Right renal pelvis (tissue), 4 donors: ENCODE measurements around the gene CACNA2D4. TPM values are rescaled to one million over a fixed set of nuclear protein-coding genes. Genes with fewer than 3 reads are reported as not detected.
A peak's percentile ranks its signal among the peaks of the same experiment; 100 is the strongest.

Source experiments
- DNase-seq, 4 donors: peaks; one replicate each; pipeline ENCODE4 v3.0.0-alpha.2; 2013; ENCODE audit warnings: low read depth in 4 of 4, low spot score in 3 of 4, missing footprints in 1 of 4
- polyA plus RNA-seq, 4 donors: library from polyadenylated mRNA; unstranded; fragments of 120-200 nt; gene quantifications; one replicate each; pipeline ENCODE4 v1.2.1, GENCODE V29; 2013; ENCODE audit not compliant: insufficient read length in 4 of 4

CACNA2D4 gene
- polyA plus RNA-seq, 4 donors = 1.9 to 3.0 (median 2.3) TPM

DNA sequence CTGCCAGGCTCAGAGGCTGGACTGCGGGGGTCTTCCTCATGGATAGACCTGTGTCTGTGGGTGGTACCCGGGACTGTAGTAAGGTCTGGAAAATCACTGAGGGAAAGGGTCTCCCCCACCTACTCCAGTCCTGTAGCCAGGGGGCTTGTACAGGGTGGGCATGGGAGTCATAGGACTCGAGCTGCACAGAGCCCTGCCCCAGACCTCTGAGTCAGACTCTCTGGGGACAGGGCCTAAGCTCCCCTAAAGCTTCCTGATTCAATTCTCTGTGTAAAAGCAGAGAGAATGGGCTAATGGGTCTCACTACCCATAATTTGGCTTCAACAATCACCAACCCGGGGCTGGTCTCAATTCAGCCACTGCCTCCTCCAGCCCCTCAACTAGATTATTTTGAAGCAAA is 71.0 kb downstream of the CACNA2D4 start:
- no peak for DNase-seq

GRCh38 chr12:1846421-1847405 is 71.7 kb downstream of the CACNA2D4 start:
- no peak for DNase-seq

GRCh38 chr12:1845886-1846285 is 72.6 kb downstream of the CACNA2D4 start:
- DNase-seq = no peak

- DNase-seq = no peak
These were observed 73.0 kb downstream of the CACNA2D4 start for GRCh38 chr12:1845427-1845826.

DNA sequence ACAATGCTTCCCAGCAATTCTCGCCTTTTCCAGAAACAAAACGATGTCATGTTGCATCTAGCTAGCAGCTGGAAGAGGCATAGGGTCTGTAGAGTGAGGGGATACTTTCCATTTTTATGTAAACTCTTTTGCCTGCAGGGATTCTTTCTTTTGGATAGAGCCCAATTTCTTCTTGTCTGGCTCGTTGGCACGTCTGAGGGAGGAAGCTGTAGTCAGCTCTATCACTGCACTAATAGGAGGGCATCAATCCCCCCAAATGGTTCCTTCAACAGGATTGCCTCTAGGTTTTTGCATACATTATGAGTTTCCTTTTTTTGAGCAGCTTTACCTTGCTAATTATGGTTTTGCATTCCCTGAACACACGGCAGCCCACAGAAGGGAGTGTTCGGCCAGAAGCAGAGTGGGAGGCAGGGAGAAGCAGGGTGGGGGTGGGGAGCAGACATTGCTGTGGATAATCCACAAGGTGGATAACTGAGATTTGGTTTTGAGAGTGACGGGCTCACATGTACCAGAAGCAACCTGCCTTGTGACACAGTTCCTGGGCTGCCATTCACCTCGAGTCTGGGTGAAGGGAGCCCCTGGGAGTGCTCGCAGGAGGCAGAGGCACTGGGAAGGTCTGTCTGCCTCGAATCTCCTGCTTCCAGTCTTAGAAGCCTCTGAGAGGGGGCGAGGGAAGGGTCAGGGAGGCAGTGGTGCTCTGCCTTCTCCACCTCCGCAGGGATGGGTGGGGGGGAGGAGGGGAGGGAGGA is 73.6 kb downstream of the CACNA2D4 start:
- DNase-seq = no peak

GRCh38 chr12:1844223-1844622 is 74.2 kb downstream of the CACNA2D4 start:
- DNase-seq = no peak

GRCh38 chr12:1843641-1844005 is 74.8 kb downstream of the CACNA2D4 start:
- DNase-seq = no peak

DNA sequence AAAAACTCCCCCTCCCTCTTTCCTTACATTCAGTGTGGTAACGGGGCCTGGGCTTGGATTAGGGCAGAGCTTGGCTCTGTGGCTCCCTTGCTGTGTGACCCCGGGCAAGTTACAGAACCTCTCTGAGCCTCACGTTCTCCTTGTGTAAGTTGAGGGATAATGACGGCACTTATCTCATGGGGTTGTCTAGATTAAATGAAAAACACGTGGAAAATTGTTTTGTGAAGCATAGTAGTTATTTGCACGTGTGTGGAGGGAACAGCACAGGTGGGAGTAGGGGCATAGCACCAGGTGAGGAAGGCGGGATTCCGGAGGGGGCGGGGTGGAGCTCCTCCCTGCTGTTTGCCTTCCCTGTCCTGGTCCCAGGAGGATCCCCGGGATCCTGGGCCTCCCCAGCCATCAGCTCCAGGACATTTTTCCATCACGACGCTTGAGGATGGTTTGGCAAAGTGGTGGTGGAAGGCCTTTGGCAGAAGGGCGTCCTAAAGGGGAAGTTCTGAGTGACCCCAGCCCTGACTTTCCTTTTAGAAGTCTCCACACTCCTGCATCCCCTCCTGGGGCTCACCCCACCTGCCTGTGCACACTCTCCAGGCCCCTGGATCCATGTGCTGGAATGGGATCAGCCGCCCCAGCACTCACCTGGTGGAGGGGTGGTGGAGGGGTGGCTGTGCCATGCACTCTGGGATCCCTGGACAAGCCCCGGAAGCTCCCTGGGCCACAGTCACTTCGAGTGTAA is 75.4 kb downstream of the CACNA2D4 start:
- no peak for DNase-seq

DNA sequence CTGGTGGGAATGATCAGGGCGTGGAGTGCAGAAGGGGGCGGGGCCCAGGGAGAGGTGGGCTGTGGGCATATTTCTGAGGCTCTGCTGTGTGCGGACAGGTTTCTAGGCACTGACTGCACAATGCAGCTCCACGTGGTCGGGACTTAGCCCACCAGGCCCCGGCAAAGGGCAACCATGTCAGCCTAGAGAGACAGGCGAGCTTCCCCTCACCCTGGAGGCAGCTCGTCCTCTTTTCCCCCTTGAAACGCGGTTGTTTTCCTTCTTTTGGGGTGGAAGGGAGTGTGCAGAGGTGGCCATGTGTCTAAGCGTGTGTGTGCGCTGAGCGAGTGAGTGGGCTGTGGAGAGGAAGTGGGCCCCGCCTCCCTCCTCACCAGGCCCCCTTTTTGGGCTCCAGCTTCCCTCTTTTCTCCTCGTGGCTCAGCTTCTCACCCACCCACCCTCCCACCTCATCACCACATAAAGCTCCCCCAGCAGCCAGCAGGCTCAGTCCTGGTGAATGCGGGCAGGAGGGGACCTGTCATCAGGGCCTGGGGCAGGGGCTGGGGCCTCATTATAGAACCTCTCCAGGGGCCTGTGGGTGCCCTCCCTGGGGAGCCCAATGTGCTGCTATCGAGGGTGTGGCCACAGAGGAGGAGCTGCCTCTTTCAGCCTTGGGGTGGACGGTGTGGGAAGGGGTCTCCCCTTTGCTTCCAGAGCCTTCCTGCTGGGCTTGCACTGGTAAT is 76.1 kb downstream of the CACNA2D4 start:
- DNase-seq = no peak

DNA sequence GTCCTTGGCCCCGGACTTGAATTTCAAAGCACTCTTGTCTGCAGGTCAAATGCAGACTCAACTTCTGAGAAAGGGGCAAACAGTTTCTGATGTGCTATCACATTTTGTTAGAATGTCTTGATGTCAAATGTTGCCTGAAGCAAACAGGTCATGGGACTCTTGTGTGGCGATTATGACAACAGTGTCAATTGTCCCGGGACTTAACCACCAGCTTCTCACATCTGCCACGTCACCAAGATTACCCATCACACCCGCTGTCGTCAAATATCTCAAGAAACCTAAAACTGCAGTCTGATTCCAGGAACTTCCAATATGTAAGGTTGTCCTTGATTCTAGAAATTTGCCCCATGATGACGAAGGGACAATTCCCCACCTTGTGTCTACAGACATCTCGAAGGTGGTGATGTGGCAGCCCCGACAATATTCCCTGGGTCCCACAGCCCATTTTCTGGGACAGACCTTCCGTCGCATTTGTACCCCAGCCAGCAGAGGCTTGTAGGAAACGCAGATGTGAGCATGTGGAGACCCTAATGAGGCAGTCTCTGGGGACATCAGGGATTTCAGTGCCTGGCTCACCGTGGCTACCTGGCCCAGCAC is 76.8 kb downstream of the CACNA2D4 start:
- no peak for DNase-seq

DNA sequence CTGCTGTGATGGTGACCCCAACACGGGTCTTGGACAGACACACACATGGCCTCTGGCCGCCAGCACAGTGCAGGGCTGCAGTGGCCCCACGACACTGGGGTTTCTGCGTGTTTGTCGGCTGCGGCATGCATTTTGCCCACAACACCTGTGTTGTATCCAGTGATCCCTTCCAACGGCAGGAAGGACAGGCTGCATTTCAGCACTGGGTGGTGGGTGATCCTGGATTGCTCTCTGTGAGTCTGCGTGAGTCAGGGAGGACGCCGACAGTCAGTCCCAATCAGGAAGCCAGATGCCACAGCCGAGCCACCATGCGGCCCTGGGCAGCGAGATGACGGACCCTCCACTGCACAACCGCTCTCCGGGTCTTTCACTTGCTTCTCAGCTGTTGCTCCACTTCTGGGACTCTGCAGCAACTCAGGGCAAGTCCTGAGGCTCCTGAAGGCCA is 77.4 kb downstream of the CACNA2D4 start:
- no peak for DNase-seq

DNA sequence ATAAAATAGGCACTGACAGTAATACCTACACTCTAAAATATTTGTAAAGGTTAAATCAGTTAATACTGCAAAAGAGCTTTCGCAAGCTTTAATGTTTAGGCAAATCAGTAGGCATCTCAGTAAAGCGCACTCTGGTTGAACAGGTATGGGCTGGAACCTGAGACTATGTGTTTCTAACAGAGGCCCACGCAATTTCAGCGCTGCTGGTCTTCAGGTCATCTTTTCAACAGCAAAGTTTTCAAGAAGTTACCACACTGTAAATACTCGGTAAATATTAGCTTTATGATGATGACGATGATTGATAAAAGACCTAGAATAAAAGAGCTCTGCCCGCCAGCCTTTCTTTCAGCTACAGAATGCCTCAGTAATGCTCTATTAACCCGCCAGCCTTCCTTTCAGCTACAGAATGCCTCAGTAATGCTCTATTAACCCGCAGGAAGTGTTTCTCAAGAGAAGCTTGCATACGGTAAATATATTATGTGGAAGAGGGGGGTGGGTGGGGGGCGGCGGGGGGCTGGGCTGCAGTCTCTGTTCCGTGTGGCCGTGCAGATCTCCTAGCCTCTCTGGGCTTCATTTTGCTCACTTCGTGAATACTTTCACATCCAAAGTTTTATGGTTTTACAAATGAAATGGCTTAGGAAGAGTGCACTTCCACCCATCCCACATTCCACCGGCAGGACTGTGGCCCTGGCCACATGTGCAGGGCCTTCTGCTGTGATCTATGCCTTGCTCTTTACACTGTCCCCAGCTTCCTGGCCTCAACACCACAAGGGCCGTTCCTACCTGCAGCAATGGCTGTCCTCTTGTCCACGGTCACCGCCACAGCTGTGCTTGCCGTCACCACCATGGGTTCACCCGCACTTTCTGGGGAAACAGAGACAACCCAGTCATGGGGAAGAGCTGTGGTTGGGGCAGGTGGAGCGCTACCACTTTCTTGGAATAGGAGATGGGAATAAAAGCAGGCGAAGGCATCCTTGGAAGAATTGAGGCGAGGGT is 78.2 kb downstream of the CACNA2D4 start:
- DNase-seq = peak in 2 of 4 donors; percentile 49 to 62

- no peak for DNase-seq
These were observed 79.0 kb downstream of the CACNA2D4 start for GRCh38 chr12:1839464-1839863.

- DNase-seq = no peak
These were observed 79.5 kb downstream of the CACNA2D4 start for GRCh38 chr12:1838994-1839365.

DNA sequence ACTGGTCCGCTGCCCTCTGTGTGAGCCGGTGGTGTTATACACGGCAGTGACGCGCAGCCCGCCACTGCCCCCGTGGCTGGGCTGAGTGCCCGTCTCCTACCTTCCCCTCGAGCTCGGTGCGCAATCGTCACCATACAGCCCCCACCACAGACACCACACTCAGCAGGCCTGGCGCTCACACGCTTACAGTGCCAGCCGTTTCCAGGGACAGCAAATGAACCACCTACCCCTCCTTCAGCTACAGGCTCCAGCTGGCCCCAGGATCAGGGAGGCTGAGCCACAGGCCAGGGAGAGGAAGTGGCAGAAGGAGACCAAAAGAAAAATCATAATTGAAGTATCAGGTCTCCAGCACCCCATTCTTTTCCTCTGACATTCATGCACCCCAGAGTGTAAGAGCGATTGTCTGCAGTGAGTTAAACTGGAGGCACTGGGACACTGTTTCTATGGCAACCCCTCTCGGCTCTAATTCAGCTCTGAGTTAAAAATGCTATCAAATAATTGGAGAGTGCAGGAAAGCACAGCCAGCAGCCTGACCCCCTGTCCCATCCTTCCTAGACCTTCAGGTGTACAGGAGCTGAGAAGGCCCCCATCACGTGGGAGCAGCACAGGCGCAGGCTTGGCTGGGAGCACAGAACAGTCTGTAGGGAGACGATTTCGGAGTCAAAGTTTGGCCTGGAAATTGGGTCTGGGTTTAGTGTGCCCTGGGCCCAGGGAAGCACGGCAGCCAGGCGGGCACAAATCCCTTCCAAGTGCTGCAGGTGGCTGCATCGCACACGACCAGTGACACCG is 80.1 kb downstream of the CACNA2D4 start:
- DNase-seq = no peak

- DNase-seq = no peak
These were observed 80.8 kb downstream of the CACNA2D4 start for GRCh38 chr12:1837541-1838204.

DNA sequence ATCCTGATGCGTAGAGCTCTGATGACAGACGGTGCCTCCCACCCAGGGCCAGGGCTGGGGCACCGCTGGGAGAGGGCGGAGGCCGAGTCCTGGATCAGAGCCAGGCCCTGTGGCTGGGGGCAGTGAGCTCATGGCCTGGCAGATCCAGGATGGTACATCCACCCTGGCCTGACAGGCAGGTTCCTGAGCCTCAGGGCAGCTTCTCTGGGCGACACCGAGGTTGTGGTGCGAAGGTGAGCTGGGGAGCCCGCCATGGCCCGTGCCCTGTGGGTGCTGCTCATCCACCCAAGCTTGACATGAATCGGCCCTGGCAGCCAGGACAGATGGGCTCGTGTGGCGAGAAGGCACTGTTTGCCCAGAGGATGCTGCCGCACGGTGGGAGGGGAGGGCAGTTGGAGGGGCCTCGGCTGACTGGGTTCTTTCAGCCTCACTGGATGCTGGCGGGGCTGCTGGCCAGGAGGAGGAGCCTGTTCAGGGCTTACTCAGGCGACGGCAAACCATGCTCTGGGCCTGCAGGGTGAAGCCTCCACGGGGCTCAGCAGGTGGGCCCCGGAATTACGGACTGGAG is 81.5 kb downstream of the CACNA2D4 start:
- DNase-seq = no peak
